Caco-2 (cell line): ENCODE results near the gene GLP2R. TPM values are rescaled to one million over a fixed set of nuclear protein-coding genes. Genes with fewer than 3 reads are reported as not detected.

Experiments
- BruUV-seq: library from RNA; stranded (reverse); fragments of 400-500 nt; replicated peaks from 2 replicates; lab custom pipeline; 2021; lab: Mats Ljungman, UMichigan
- CTCF ChIA-PET: fragments of 300-600 bp; sonication (Branson Sonifier 250); formaldehyde crosslinking; loops from one replicate; lab custom pipeline; 2022; ENCODE audit warnings: antibody characterized with exemption; lab: Charles Lee
- POLR2A ChIA-PET: fragments of 300-600 bp; sonication (Branson Sonifier 250); formaldehyde crosslinking; loops from one replicate; lab custom pipeline; 2022; ENCODE audit warnings: antibody characterized with exemption; lab: Charles Lee
- DNase-seq, 2 experiments: peaks; one replicate each; pipeline versions ENCODE4 v3.0.0 to v3.0.0-alpha.2; 2020 to 2022
- H3K27me3 ChIP-seq: replicated peaks from 2 replicates; pipeline ENCODE4 v1.6.0; 2011; ENCODE audit warnings: low read length; ENCODE audit not compliant: control insufficient read depth, insufficient read depth
- H3K36me3 ChIP-seq: 2 replicates; pipeline ENCODE4 v1.5.1; 2011; ENCODE audit warnings: low read length; ENCODE audit not compliant: control insufficient read depth, insufficient read depth
- H3K4me1 ChIP-seq: fragments of 250-450 bp; sonication (Bioruptor Pico); 2 replicates; pipeline ENCODE4 v1.5.1; 2020; ENCODE audit warnings: mild to moderate bottlenecking
- H3K4me3 ChIP-seq: 2 replicates; pipeline ENCODE4 v1.5.1; 2011; ENCODE audit warnings: low read depth, mild to moderate bottlenecking, control low read depth, low read length
- H3K9me3 ChIP-seq: fragments of 250-450 bp; sonication (Bioruptor Pico); 2 replicates; pipeline ENCODE4 v1.5.1; 2020; ENCODE audit warnings: mild to moderate bottlenecking, moderate library complexity
- H3K27ac Mint-ChIP-seq: one replicate; pipeline ENCODE4 v1.8.0; 2022; ENCODE audit warnings: mixed read lengths; ENCODE audit not compliant: unreplicated experiment
- H3K27me3 Mint-ChIP-seq: one replicate; pipeline ENCODE4 v1.8.0; 2022; ENCODE audit warnings: mixed read lengths; ENCODE audit not compliant: insufficient read depth, unreplicated experiment
- H3K36me3 Mint-ChIP-seq: one replicate; pipeline ENCODE4 v1.8.0; 2022; ENCODE audit warnings: mild to moderate bottlenecking, mixed read lengths; ENCODE audit not compliant: insufficient read depth, unreplicated experiment
- H3K4me1 Mint-ChIP-seq: one replicate; pipeline ENCODE4 v1.8.0; 2022; ENCODE audit warnings: low read depth, mixed read lengths; ENCODE audit not compliant: unreplicated experiment
- H3K4me3 Mint-ChIP-seq: one replicate; pipeline ENCODE4 v1.8.0; 2022; ENCODE audit warnings: mild to moderate bottlenecking, moderate library complexity, mixed read lengths; ENCODE audit not compliant: unreplicated experiment
- H3K9me3 Mint-ChIP-seq: one replicate; pipeline ENCODE4 v1.8.0; 2022; ENCODE audit warnings: mixed read lengths; ENCODE audit not compliant: unreplicated experiment
- intact Hi-C: fragments of 100-400 bp; cut with micrococcal nuclease; formaldehyde crosslinking; loops from one replicate; pipeline ENCODE4 v1.10.0; 2022; ENCODE audit not compliant: unreplicated experiment
- total RNA-seq: library from RNA; stranded (reverse); gene quantifications from 2 replicates; pipeline ENCODE4 v1.2.3, GENCODE V29; 2022
- TF ChIP-seq, protein P1 (sequence below), 2 experiments: fragments of 200-600 bp in 1 of 2; IDR thresholded peaks; 1 replicate in 1 of 2; 2 replicates in 1 of 2; pipeline versions ENCODE4 v1.5.1 to v1.8.0; 2011 to 2022; ENCODE audit warnings: antibody characterized with exemption in 1 of 2, control low read depth in 1 of 2, inconsistent platforms in 1 of 2, low read depth in 1 of 2, low read length in 1 of 2, mild to moderate bottlenecking in 1 of 2, moderate library complexity in 1 of 2; ENCODE audit not compliant: insufficient read depth in 1 of 2, severe bottlenecking in 1 of 2, unreplicated experiment in 1 of 2

GLP2R gene
- total RNA-seq, 1 experiment from 2014 or later = not detected

- no peak for DNase-seq
- Mint-ChIP-seq H3K9me3 (no peaks in the 10 kb centered on the region), H3K27me3 (peaks cover 2% of the 10 kb centered on the region), H3K4me1 (no peaks in the 10 kb centered on the region), H3K36me3 (no peaks in the 10 kb centered on the region), H3K4me3 (no peak overlapping the region), H3K27ac (no peak overlapping the region)
- POLR2A ChIA-PET = no interaction called here
- TF ChIP-seq, protein P1, sequence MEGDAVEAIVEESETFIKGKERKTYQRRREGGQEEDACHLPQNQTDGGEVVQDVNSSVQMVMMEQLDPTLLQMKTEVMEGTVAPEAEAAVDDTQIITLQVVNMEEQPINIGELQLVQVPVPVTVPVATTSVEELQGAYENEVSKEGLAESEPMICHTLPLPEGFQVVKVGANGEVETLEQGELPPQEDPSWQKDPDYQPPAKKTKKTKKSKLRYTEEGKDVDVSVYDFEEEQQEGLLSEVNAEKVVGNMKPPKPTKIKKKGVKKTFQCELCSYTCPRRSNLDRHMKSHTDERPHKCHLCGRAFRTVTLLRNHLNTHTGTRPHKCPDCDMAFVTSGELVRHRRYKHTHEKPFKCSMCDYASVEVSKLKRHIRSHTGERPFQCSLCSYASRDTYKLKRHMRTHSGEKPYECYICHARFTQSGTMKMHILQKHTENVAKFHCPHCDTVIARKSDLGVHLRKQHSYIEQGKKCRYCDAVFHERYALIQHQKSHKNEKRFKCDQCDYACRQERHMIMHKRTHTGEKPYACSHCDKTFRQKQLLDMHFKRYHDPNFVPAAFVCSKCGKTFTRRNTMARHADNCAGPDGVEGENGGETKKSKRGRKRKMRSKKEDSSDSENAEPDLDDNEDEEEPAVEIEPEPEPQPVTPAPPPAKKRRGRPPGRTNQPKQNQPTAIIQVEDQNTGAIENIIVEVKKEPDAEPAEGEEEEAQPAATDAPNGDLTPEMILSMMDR (IDR thresholded peaks at IDR 0.05; ENCODE audit: insufficient read depth in 1 of 2, low read depth in 1 of 2, low read length in 1 of 2, severe bottlenecking in 1 of 2, unreplicated experiment in 1 of 2) = no peak
- Histone ChIP-seq H3K4me3 (no peak overlapping the region), H3K4me1 (no peaks in the 10 kb centered on the region), H3K9me3 (no peaks in the 10 kb centered on the region), H3K27me3 (no peaks in the 10 kb centered on the region), H3K36me3 (no peaks in the 10 kb centered on the region)
- CTCF ChIA-PET = no interaction called here
- intact Hi-C loops = no loop called here
- no TSS peak for BruUV-seq
Measured at GRCh38 chr17:9902120-9902519, 76.4 kb downstream of the GLP2R start.

DNA sequence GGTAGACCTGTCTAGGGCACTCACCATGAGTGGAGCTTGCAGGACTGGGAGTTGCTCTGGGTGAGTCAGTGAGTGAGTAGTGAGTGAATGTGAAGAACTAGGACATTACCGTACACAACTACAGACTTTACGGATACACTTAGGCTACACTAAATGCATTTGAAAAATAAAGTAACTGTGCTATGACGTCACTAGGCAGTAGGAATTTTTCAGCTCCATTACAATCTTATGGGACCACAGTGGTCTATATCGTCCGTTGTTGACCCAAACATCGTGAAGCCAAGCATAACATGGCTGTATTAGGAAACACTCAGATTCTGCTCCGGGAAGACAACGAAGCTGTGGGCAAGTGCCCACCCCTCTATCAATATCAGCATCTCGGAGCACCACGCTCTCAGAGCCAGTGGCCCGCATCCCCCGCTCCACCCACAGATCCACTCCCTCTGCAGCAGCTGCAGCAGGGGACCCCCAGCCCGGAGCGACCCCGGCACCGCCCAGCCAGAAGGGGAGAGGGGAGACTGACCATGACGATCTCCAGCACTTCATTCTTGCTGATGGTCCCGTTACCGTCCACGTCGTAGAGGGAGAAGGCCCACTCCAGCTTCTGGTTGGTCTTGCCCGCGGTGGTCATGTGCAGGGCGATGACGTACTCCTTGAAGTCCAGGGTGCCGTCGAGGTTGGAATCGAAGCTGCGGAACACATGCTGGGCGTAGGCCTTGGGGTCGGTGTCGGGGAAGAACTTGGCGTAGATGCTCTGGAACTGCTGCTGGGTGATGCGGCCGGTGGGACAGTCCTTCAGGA is 78.8 kb downstream of the GLP2R start:
- no peak overlapping the region for H3K4me3 ChIP-seq
- Mint-ChIP-seq H3K27me3 (peaks cover 1% of the 10 kb centered on the region), H3K4me1 (no peaks in the 10 kb centered on the region), H3K36me3 (no peaks in the 10 kb centered on the region), H3K27ac (no peak overlapping the region), H3K4me3 (no peak overlapping the region), H3K9me3 (no peaks in the 10 kb centered on the region)
- H3K36me3 ChIP-seq = no peaks in the 10 kb centered on the region
- POLR2A ChIA-PET = no interaction called here
- BruUV-seq = no TSS peak
- intact Hi-C loops = no loop called here
- no peak for DNase-seq
- H3K4me1 ChIP-seq = no peaks in the 10 kb centered on the region
- no peaks in the 10 kb centered on the region for H3K9me3 ChIP-seq
- no peaks in the 10 kb centered on the region for H3K27me3 ChIP-seq
- CTCF ChIA-PET = no interaction called here
- TF ChIP-seq, protein P1 (IDR thresholded peaks at IDR 0.05; ENCODE audit: insufficient read depth in 1 of 2, low read depth in 1 of 2, low read length in 1 of 2, severe bottlenecking in 1 of 2, unreplicated experiment in 1 of 2) = no peak

GRCh38 chr17:9905078-9905415 is 79.3 kb downstream of the GLP2R start, which contains the start of gene RCVRN:
Gene RCVRN (minus strand): TSS chr17:9905271. CDS start chr17:9905180, 91 bp downstream.
- no peaks in the 10 kb centered on the region for H3K4me1 ChIP-seq
- TF ChIP-seq, protein P1 (IDR thresholded peaks at IDR 0.05; ENCODE audit: insufficient read depth in 1 of 2, low read depth in 1 of 2, low read length in 1 of 2, severe bottlenecking in 1 of 2, unreplicated experiment in 1 of 2) = no peak
- no peak for DNase-seq
- H3K27me3 ChIP-seq = no peaks in the 10 kb centered on the region
- no peaks in the 10 kb centered on the region for H3K36me3 ChIP-seq
- H3K4me3 Mint-ChIP-seq = no peak within 1 kb of the TSS
- intact Hi-C loops = no loop called here
- no peaks in the 10 kb centered on the region for H3K4me1 Mint-ChIP-seq
- no peak within 1 kb of the TSS for H3K27ac Mint-ChIP-seq
- H3K4me3 ChIP-seq = no peak within 1 kb of the TSS
- CTCF ChIA-PET = no interaction called here
- no TSS peak for BruUV-seq
- POLR2A ChIA-PET = no interaction called here
- H3K36me3 Mint-ChIP-seq = no peaks in the 10 kb centered on the region
- H3K9me3 ChIP-seq = no peaks in the 10 kb centered on the region
- H3K9me3 Mint-ChIP-seq = no peaks in the 10 kb centered on the region
- peaks cover 3% of the 10 kb centered on the region for H3K27me3 Mint-ChIP-seq
